Measurements from ENCODE around the gene PELO.

DNA sequence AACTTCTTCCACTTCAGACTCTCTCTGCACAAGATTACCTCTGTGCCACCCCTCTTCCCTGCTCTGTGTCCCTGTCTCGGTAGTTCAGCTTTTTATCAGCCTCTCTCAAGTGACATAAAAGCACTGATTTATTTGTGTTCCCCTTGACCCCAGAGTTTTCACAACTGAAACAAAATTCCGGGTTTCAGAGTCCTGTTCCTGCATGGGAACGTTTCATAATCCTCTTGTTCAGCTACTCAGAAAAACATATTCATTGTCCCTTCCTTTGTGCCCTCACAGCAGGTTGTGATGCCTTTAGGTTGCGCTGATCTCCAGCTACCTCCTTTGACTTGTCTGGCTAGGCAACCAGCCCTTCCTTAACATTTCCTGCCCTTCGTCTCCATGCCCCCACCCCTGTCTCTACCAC lies 13.7 kb upstream of the PELO start:
- TF ChIP-seq POLR2AphosphoS5 (IDR thresholded peaks at IDR 0.05; ENCODE audit: insufficient read depth, low read depth, low read length) (no peak), CTCF (IDR thresholded peaks at IDR 0.05; ENCODE audit: extremely low read depth in 1 of 2, insufficient read depth in 1 of 2, low read depth in 1 of 2, low read length in 2 of 2) (no peak)

All from endothelial cell of umbilical vein (primary cell).